CD14-positive monocyte (primary cell): ENCODE measurements around the gene COTL1. TPM values are rescaled to one million over a fixed set of nuclear protein-coding genes. Genes with fewer than 3 reads are reported as not detected.
A peak's percentile ranks its signal among the peaks of the same experiment; 100 is the strongest.

Source experiments
- DNase-seq, 3 donors: peaks; one replicate each; pipeline ENCODE4 v3.0.0-alpha.2; 2011 to 2022
- H2AFZ ChIP-seq: 2 replicates; pipeline ENCODE4 v1.6.0; 2012; ENCODE audit warnings: mild to moderate bottlenecking, low read depth, low read length, inconsistent platforms; ENCODE audit not compliant: insufficient read depth, poor library complexity, severe bottlenecking
- H3K27ac ChIP-seq, 2 donors: 1 replicate in 1 of 2; 2 replicates in 1 of 2; pipeline ENCODE4 v1.5.1; 2012 to 2013; ENCODE audit warnings: low read length in 2 of 2, control low read depth in 1 of 2, inconsistent platforms in 1 of 2, low read depth in 1 of 2, mild to moderate bottlenecking in 1 of 2
- H3K27me3 ChIP-seq, 2 donors: one replicate each; pipeline versions ENCODE4 v1.6.0 to v1.6.1; 2011 to 2013; ENCODE audit warnings: low read length in 2 of 2; ENCODE audit not compliant: control insufficient read depth in 2 of 2, insufficient read depth in 2 of 2
- H3K36me3 ChIP-seq, 2 donors: replicated peaks in 1 of 2; 1 replicate in 1 of 2; 2 replicates in 1 of 2; pipeline versions ENCODE4 v1.5.1 to v1.6.1; 2012 to 2013; ENCODE audit warnings: low read length in 2 of 2, control low read depth in 1 of 2, inconsistent platforms in 1 of 2, mild to moderate bottlenecking in 1 of 2; ENCODE audit not compliant: insufficient read depth in 2 of 2, control insufficient read depth in 1 of 2
- H3K4me1 ChIP-seq, 2 donors: 1 replicate in 1 of 2; 2 replicates in 1 of 2; pipeline versions ENCODE4 v1.5.1 to v1.6.1; 2012 to 2013; ENCODE audit warnings: low read length in 2 of 2, control low read depth in 1 of 2, inconsistent platforms in 1 of 2, mild to moderate bottlenecking in 1 of 2, moderate library complexity in 1 of 2; ENCODE audit not compliant: insufficient read depth in 2 of 2, control insufficient read depth in 1 of 2
- H3K4me2 ChIP-seq: replicated peaks from 2 replicates; pipeline ENCODE3; 2012; ENCODE audit warnings: low read length, moderate library complexity, mild to moderate bottlenecking; ENCODE audit not compliant: poor library complexity, severe bottlenecking; ENCODE audit errors: extremely low read depth
- H3K4me3 ChIP-seq, 3 experiments: fragments of 200-600 bp in 1 of 3; sonication (generic) in 1 of 3; replicated peaks in 1 of 3; 1 replicate in 2 of 3; 2 replicates in 1 of 3; pipeline ENCODE4 v1.5.1; 2011 to 2013; ENCODE audit warnings: low read length in 3 of 3, mild to moderate bottlenecking in 3 of 3, control low read depth in 2 of 3, low read depth in 2 of 3, inconsistent platforms in 1 of 3, moderate library complexity in 1 of 3
- H3K79me2 ChIP-seq: 2 replicates; pipeline ENCODE4 v1.6.0; 2012; ENCODE audit warnings: mild to moderate bottlenecking, control low read depth, inconsistent platforms, low read length, moderate library complexity; ENCODE audit not compliant: insufficient read depth
- H3K9ac ChIP-seq: 2 replicates; pipeline ENCODE4 v1.6.0; 2017; ENCODE audit warnings: low read length, mild to moderate bottlenecking; ENCODE audit not compliant: insufficient read depth, poor library complexity, severe bottlenecking
- H3K9me3 ChIP-seq, 2 donors: replicated peaks in 1 of 2; 1 replicate in 1 of 2; 2 replicates in 1 of 2; pipeline versions ENCODE4 v1.5.1 to v1.6.1; 2012 to 2013; ENCODE audit warnings: low read length in 2 of 2, control low read depth in 1 of 2; ENCODE audit not compliant: control insufficient read depth in 1 of 2, insufficient read depth in 1 of 2
- H4K20me1 ChIP-seq: 2 replicates; pipeline ENCODE4 v1.6.0; 2012; ENCODE audit warnings: mild to moderate bottlenecking, low read length, control low read depth, moderate library complexity; ENCODE audit not compliant: insufficient read depth
- H3K27ac Mint-ChIP-seq, 7 donors: one replicate each; pipeline ENCODE4 v1.8.0; 2020; ENCODE audit warnings: mild to moderate bottlenecking in 7 of 7, mixed read lengths in 7 of 7, moderate library complexity in 6 of 7, inconsistent platforms in 2 of 7
- H3K27me3 Mint-ChIP-seq, 3 donors: one replicate each; pipeline ENCODE4 v1.8.0; 2021 to 2022; ENCODE audit warnings: low read depth in 3 of 3, mild to moderate bottlenecking in 3 of 3, mixed read lengths in 3 of 3, moderate library complexity in 3 of 3, inconsistent platforms in 1 of 3
- H3K36me3 Mint-ChIP-seq, 2 donors: one replicate each; pipeline ENCODE4 v1.8.0; 2020; ENCODE audit warnings: mixed read lengths in 2 of 2, inconsistent platforms in 1 of 2, mild to moderate bottlenecking in 1 of 2
- H3K4me1 Mint-ChIP-seq: one replicate; pipeline ENCODE4 v1.8.0; 2020; ENCODE audit warnings: mild to moderate bottlenecking, mixed read lengths
- H3K4me3 Mint-ChIP-seq, 2 donors: one replicate each; pipeline ENCODE4 v1.8.0; 2020; ENCODE audit warnings: mild to moderate bottlenecking in 2 of 2, mixed read lengths in 2 of 2, moderate library complexity in 1 of 2
- H3K9me3 Mint-ChIP-seq, 7 donors: one replicate each; pipeline ENCODE4 v1.8.0; 2020 to 2022; ENCODE audit warnings: mixed read lengths in 7 of 7, mild to moderate bottlenecking in 6 of 7, moderate library complexity in 6 of 7, inconsistent platforms in 2 of 7
- CTCF ChIP-seq: fragments of 200-600 bp; IDR thresholded peaks from one replicate; pipeline ENCODE4 v1.8.0; 2022; ENCODE audit warnings: antibody characterized with exemption, mild to moderate bottlenecking
- WGBS: methylation state at CpG from one replicate; pipeline ENCODE4 v1.1.5; 2013; ENCODE audit warnings: missing lambda C conversion rate; ENCODE audit not compliant: insufficient coverage; 5-methylcytosine and 5-hydroxymethylcytosine counted together
- intact Hi-C, 2 donors: fragments of 100-400 bp; cut with micrococcal nuclease; formaldehyde crosslinking; loops; one replicate each; pipeline versions ENCODE4 v1.15.0 to v1.15.1; 2023
- polyA plus RNA-seq, 3 donors: library from polyadenylated mRNA; depleted of rRNA in 1 of 3; unstranded in 2 of 3; stranded (reverse) in 1 of 3; fragments of 300-500 nt in 2 of 3; fragments of >200 nt in 1 of 3; fragmentation: Illumina TruSeq in 2 of 3; gene quantifications; 1 replicate in 2 of 3; 2 replicates in 1 of 3; pipeline ENCODE4 v1.2.3, GENCODE V29; 2012 to 2021

COTL1 gene
- polyA plus RNA-seq, 3 donors: 648 to 1,843 (median 1,643) TPM

GRCh38 chr16:84528322-84528721 lies 89.6 kb downstream of the COTL1 start:
- DNase-seq: peak; percentile 24 to 35 (median 31)
- H3K27ac Mint-ChIP-seq: peak overlapping the region in 6 of 7 donors; percentile 48 to 91 (median 78)
- H3K9ac ChIP-seq: no peak overlapping the region
- peaks cover 4% of the 10 kb centered on the region for H4K20me1 ChIP-seq
- no peaks in the 10 kb centered on the region for H3K36me3 ChIP-seq
- H3K36me3 Mint-ChIP-seq: peaks cover 3 to 13% of the 10 kb centered on the region in 2 donors
- H3K27me3 Mint-ChIP-seq: peaks cover 0 to 15% (median 10%) of the 10 kb centered on the region in 3 donors
- peaks cover 41% of the 10 kb centered on the region for H3K4me1 Mint-ChIP-seq
- peaks cover 39 to 43% of the 10 kb centered on the region in 2 donors for H3K4me1 ChIP-seq
- peaks cover 4 to 10% of the 10 kb centered on the region in 2 donors for H3K9me3 ChIP-seq
- no peaks in the 10 kb centered on the region for H3K79me2 ChIP-seq
- TF ChIP-seq CTCF: no peak
- H3K4me3 ChIP-seq: no peak overlapping the region
- H3K27ac ChIP-seq: peak overlapping the region; percentile 7 to 37
- intact Hi-C loops: no loop called here
- no peak overlapping the region for H3K4me3 Mint-ChIP-seq
- H3K27me3 ChIP-seq: no peaks in the 10 kb centered on the region
- WGBS: 100% methylated on average over 1 of the region's 6 CpGs
- peak overlapping the region; percentile 15 for H3K4me2 ChIP-seq
- peaks cover 8 to 13% (median 11%) of the 10 kb centered on the region in 7 donors for H3K9me3 Mint-ChIP-seq
- H2AFZ ChIP-seq: no peak overlapping the region

DNA sequence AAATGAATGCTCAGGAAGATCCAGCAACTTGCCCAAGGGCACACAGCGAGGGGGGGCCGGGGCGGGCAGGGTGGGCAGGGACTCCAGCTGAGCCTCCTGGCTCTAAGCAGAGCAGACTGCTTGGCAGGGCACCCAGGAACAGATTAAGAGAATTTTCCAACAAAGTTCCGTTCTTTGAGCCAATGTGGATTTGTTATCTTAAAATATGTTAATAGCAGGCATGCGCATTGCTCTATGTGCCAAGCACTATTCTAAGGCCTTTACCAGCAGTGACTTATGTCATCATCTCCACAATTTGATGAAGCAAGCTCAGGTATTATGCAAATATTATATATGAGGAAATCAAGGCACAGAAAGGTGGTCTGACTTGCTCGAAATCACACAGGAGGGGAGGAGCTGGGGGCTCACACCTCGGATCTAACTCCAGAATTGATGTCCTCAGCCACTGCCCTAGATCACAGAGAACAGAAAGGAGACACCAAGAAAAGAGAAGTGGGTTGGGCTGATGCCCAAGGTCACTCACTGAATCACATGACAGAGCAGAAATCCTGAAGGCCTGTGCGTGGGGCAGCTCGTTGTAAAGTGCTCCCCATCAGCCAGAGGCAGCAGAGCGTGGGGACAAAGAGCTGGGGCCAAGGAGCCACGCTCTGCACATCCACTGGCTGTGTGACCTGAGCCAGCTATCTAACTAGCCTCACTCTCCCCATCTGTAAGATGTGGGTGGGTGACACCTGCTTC lies 90.2 kb downstream of the COTL1 start:
- H3K79me2 ChIP-seq: no peaks in the 10 kb centered on the region
- no peak for TF ChIP-seq CTCF
- Mint-ChIP-seq H3K27me3 (peaks cover 0 to 12% (median 6%) of the 10 kb centered on the region in 3 donors), H3K9me3 (peaks cover 9 to 16% (median 11%) of the 10 kb centered on the region in 7 donors), H3K27ac (peak overlapping the region; percentile 48 to 91 (median 80)), H3K4me3 (peak overlapping the region in 1 of 2 donors; percentile 57), H3K36me3 (peaks cover 3 to 13% of the 10 kb centered on the region in 2 donors), H3K4me1 (peaks cover 36% of the 10 kb centered on the region)
- 33% methylated on average over 3 of the region's 11 CpGs for WGBS
- no peaks in the 10 kb centered on the region for H3K27me3 ChIP-seq
- peak overlapping the region; percentile 15 for H3K4me2 ChIP-seq
- no peak overlapping the region for H3K9ac ChIP-seq
- H3K4me1 ChIP-seq: peaks cover 34 to 38% of the 10 kb centered on the region in 2 donors
- no peak overlapping the region for H2AFZ ChIP-seq
- intact Hi-C loops: no loop called here
- H3K36me3 ChIP-seq: no peaks in the 10 kb centered on the region
- H3K4me3 ChIP-seq: no peak overlapping the region
- peak overlapping the region; percentile 7 to 37 for H3K27ac ChIP-seq
- peaks cover 4% of the 10 kb centered on the region for H4K20me1 ChIP-seq
- DNase-seq: peak; percentile 51 to 74 (median 71)
- peaks cover 4 to 10% of the 10 kb centered on the region in 2 donors for H3K9me3 ChIP-seq
